ENCODE measurements around the gene DCLK2.

Gene DCLK2

DNA sequence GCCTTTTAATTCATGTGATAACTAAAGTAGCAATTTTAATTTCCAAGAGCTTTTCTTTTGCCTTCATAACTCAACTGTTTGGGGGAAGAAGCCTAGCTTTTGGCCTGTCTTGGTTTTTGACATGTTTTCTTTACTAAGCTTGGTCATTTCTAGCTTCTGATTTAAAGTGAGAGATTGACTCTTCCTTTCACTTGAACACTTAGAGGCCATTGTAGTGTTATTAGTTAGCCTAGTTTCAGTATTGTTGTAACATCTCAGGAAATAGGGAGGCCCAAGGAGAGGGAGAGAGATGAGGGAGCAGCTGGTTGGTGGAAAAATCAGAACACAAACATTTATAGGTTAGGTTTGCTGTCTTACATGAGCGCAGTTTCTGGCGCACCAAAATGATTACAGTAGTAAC, 44.8 kb downstream of the DCLK2 start:
- DNase-seq, result no peak

DNA sequence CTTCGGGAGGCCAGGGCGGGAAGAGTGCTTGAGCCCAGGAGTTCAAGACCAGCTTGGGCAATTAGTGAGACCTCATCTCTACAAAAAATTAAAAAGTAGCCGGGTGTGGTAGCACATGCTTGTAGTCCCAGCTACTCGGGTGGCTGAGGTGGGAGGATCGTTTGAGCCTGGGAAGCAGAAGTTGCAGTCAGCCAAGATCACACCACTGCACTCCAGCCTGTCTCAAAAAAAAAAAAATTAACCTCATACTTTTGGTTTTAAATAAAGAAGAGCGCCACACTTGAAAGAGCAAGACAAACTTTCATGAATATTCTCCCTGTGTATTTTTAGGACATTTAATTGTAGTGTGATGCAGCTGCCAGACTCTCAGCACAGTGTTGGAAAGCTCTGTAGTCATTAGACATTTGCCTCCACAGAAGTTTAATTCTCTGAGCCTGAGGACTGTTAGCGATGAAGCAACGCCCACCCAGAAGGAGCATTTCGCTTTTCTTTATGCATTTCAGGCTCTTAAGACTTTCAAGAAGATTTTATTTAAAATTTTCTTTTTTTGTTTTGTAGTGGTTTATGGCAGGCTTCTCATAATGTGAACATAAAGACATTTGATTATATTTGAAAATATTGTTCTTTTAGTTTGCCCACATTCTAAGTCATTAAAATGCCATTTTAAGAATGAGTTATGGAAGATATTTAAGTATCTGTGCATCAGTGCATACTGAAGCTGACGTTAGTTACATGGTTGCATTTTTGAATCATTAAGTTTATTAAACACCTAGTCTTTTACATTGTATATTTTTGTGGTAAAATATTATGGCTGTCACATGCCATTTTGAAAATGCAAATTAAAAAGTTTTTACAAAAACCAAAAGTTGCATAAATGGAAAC, 45.8 kb downstream of the DCLK2 start:
- DNase-seq, result no peak

DNA sequence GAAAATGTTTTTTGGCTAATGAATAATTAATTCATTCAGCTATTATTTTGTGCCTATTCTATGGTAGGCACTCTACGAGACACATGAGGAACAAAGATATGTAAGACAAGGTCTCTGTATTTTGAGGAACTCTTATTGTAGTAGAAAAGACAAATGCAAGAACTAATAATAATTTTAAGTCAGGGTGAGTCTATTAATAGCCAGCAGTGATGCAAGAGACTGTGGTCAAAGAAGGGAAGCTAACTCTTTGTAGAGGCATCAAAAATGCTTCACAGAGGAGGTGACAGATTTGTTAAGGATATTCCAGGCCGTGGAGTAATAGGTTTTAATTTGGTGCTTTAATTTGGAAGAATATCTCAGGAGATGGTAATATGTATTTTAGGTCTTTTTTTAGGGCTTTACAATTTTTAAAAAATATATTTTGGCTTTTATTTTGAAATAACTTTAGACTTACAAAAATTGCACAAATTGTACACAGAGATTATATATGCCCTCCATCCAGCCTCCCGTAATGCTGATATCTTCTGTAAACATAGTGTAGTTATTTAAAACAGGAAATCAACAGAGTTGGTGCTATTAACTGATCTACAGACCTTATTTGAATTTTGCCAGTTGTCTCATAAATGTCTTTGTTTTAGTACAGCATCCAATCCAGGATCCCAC, 48.1 kb downstream of the DCLK2 start:
- no peak for DNase-seq

DNA sequence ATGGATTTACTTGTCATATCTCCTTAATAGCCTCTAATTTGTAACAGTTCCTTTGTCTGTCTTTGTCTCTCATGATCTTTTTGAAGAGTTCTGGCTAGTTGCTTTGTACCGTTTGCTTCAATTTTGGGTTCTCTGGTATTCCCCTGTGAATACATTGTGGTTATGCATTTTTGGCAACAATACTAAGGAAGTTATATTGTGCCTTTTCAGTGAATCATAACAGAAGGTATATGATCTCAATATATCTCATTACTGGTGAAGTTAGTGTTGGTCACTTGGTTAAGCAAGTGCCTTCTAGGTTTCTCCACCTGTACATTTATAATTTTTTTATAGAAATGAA, 48.6 kb downstream of the DCLK2 start:
- DNase-seq, result no peak

DNA sequence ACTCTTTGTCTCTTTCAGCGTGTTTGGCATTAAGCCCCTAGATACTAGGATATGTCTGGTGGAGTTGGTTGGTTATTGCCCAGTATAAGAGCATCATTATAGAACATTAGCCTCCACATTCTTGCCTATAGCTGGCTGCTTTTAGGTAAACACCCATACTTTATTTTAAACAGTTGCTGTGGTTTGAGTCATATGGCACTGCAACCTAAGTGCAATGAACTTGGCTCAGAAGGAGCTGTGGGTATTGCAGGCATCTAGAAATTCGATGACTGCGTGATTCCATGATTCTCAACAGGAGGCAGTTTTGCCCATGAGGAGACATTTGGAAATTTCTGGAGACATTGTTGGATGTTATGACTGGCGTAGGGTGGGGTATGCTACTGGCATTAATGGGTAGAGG, 49.5 kb downstream of the DCLK2 start:
- no peak for DNase-seq

DNA sequence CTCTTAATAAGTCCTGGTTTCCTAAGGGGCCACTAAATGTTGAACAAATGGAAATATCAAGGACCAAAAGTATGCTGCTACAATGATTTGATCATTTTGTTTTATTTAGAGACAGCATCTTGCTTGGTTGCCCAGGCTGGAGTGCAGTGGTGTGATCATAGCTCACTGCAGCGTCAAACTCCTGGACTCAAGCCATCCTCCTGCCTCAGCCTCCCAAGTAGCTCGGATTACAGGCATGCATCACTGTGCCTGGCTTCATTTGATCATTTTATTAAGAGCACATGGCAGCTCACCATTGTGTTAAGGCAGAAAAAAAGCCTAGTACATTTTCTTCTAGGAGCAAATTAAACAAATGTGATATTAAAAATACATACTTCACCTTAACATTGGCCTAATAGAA, 52.7 kb downstream of the DCLK2 start:
- no peak for DNase-seq

DNA sequence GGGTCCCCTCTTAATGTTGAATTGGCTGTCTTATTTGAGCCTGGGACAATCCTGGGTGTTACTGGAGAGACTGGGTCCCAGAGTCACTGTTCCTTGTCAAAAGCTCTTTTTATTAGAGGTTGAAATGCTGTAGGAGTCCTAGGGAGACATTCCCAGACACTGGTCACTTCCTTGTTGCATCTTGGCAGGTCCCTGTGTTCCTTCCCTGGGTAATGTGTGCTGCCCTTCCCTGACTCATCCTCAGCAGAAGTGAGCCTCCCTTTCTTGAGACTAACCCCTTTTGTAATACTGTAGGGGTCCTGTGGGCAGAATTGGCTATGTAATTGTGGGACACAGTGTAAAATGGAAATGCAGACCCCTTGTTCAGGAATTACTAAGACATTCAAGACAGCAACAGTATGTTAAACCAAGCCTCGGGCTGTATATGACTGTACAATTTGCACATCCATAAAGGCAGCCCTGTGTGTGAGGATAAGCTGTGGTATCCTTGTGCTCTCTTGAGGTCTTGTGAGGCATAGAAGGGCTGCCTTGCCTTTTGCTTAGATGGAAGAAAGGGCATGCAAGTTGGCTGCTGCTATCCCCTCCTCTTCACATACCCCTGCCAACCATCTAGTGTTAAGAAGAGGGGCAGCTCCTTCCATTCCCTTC, 53.5 kb downstream of the DCLK2 start:
- no peak for DNase-seq

DNA sequence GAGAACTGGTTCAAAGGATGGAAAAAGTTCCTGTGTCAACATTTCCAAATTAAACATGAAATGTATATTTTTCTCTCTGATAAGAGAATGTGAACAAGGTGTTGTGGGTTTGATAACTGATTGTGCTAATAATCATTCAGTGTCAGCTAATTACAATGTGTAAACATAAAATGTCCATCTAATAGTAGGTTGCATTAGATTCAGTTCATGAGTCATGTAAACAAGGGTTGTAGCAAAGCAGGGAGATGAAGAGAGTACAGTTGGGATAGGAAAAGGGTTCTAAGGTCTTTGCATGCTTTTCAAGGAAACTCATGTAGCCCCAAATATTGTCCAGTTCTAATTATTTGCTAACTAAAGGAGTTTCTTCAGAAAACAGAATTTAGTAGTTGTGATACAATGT, 55.4 kb downstream of the DCLK2 start:
- no peak for DNase-seq

DNA sequence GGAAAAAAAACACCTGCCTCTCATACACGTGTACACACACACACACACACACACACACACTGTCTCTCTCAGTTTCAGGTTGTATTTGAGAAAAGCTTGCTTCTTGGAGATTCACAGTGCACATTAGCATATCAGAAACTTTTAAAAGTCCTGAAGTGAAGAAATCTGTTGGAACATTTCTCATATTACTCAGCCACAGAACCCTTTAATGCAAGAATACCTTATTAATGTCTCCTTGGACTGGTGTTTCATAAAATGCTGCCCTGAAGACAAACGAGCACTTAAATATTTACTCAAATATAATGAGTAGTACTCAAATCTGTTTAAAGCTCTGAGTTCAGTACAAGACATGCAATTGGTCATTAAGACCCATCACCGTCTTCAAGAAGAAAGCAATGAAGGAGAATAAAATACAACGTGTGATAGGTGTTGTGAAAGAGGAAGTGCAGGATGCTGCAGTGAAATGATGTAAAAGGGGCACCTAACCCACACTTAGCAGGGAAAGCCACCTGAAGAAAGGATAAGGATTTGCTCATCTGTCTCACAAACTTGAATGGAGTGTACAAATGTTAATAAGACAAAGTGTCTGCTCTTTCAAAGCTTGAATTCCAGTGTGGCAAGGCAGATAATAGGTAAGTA, 57.0 kb downstream of the DCLK2 start:
- DNase-seq, result no peak

DNA sequence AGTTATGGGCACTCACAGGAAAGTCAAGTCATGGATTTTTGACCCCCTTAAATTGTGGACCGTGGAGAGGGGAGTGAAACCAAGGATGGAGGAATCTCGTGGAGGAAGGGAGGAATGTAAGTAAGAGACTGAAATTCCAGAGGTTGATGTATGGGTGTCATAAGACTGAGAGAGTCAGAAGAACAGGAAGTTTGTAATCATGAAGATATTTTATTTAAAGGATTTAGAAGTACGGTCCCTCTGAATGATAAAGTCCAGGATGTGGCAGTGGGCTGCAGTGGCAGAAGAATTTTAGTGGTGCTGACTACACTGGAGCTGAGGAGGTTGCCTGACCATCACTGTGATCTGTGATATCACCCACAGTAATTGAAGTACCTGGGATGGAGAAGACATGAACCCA, 57.8 kb downstream of the DCLK2 start:
- DNase-seq, result no peak

DNA sequence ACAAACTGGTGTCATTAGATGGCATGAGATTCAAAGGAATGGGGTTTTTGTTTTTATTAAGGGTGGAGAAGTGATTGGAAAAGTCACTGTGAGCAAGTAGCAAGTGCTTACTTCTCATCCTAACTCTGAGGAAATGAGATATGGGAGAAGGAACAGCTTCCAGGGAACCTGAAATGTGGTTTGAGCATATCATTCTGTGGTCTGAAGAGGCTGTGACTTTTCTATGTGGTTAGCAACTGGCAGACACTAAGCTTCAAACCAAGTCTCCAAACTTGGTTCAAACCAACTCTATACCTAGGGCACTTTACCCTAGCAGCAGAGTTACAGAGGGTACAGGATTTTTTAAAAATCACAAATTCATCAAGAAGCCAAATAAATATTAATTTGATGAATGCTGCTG, 58.2 kb downstream of the DCLK2 start:
- DNase-seq, result no peak

DNA sequence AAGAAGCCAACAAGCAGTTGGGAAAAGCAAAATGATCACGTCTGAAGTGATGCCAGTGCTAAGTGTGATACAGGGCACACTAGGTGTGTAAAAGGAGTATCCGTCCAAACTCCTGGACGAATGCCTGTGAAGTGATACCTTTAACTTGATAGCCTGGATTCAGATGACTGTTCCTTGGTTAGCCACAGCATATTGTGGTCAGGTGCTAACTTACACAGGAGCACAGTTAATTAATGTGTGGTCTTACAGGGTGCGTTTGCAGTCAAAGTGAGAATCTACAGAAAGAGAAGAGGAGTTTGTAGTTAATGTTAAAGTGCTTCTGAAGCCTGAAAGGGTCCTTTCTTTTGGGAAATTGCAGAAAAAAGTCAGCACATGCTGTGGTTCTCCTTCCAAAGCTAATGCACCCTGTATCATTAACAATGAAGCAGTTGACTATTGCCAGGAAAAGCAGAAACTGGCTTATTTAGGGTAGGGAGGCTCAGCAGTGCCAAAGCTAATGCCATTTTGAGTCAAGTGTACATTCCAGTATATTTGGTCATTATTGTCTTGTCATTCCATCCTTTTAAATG, 61.1 kb downstream of the DCLK2 start:
- no peak for DNase-seq

DNA sequence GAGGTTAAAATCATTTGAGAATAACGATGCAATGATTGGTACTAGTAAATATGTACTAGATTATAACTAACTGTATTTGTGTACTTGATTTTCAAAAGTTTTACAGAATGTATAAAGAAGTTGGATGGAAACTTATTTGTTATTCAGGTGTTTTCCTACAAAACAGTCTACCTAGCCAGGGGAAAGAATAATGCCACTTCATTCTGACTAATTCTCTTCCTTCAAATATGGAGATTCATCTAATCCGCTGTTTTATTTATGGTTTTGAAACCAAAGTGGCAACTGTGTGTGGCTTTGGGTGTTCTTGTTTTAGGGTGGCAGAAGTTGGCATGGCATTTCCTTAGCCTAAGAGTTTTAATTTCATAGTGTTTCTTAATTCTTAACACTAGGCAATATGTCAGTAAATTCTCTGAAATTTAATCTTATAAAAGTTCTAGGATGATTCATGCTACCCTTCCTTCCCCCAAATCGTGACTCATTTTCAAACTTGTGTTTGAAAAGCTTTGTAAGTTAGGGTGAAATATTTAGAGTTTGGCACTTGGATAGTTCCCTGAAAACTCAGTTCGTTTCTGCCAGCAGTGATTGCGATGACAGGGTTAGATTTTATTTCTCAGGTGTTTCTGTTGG, 62.6 kb downstream of the DCLK2 start:
- no peak for DNase-seq

DNA sequence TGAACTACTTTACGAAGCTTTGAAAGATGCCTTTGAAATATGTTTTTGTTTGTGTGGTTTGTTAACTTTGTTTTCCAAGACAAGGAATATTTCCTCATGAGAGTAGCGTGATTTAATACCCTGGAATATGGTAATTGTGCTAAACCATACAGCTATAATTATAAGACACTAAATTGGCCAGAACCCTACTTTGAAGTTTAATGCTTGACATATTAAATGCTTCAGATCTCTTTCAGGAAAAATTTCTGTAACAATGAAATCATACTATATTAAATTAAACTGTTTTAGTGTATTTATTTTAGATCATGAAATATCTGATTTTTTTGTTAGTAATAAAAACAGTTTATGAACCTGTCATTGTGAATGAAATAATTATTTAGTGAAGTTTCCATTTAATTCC, 63.5 kb downstream of the DCLK2 start:
- no peak for DNase-seq

DNA sequence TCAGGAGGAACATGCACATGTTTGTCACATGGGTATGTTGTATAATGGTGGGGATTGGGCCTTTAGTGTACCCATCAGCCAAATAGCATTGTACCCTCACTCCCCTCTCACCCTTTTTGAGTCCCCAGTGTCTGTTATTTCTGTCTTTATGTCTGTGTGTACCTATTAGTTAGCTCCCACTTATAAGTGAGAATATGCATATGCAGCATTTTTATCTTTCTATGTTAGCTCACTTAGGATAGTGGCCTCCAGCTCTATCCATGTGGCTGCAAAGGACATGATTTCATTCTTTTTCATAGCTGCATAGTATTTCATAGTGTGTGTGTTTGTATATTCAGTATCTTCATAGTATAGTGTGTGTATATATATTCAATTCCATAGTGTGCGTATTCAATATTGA, 64.6 kb downstream of the DCLK2 start:
- no peak for DNase-seq

DNA sequence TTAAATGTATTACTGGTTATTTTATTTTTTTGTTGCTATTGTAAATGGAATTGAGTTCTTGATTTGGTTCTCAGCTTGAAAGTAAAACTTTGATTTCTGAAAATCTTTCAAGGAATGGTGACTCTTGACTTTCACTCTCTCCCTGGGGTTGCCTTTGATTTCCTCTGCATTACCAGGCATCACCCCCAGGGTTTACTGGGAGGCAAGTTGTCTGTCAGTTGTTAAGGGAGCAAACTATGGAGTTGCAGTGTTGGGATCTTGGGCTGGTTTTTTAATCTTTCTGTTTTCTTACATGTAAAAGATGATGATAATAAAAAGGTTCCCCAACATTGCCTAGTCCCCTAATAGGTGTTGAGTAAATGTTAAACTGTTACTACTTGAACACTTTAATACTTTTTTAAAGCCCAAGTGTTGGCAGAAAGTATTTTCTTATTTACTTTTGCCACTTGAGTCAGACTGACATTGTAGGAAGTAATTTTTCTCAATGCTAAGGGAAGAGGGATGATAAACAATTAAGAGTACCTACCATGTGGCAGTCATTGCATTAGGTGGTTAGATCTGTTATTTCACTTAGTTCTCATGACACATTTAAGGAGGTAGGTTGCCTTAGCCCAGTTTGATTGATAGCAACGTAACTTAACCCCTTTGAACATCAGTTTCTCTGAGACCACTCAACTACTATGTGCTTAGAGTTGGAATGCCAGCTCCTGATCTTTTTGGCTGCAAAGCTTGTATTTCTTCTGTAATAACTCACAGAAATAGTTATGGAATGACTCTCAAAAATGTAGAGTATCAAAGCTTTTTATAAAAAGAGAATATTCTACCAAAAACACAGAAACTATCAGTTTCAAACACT, 67.1 kb downstream of the DCLK2 start:
- DNase-seq, result no peak

DNA sequence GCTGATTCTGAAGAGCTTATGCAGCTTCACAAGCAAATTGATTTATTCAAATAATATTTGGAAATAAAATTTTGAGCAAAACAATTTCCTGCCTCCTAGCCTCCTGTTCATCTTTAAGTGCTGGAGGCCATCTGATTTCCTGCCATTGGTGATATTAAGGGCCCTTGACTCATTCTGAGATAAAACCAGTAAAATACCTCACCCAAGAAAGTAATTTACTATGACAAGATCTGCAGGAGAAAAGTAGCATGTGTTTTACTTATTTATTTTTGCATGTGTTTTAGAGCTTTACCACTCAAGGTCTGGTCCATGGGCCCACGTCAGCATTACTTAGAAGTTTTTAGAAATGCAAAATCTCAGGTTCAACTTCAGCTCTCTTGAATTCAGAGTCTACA, 67.7 kb downstream of the DCLK2 start:
- DNase-seq, result no peak

DNA sequence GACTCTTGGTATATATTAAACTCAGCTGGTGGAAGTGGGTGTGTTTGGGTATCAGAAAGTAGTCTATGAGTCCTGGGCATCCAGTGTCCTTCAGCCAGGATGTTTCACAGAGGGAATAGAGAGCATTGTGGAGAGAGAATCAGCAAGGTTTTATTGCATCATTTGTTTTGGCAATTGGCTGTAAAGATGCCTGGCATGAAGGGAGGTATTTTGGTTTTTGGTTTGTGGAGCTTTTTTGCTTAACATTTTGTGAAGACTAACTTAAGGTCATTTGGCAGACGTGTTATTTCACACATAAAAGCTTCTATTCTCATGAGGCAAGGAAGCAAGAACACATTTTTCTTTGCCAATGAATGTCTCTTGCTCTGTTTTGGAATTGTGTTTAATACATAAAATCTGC, 71.1 kb downstream of the DCLK2 start:
- no peak for DNase-seq

DNA sequence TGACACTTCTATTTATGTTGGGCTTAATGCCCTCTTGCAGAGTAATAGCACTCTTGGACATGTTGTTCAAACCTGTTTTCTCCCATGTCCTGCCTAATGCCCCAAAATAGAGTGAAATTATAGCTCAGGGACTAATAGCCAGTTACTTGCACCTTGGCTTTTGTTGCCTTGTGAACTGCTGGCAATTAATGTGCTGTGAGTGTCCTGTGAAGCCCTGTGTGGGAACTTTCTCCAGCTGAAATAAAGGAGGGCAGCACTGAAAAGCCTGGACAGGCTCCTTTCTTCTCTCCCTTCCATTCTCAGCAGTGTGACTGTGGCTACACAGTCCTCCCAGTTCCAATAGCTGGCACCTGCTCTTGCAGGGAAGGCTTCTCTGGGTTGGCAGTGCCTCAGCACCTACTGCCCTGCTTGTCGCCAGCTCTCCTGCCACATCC, 72.4 kb downstream of the DCLK2 start:
- no peak for DNase-seq

DNA sequence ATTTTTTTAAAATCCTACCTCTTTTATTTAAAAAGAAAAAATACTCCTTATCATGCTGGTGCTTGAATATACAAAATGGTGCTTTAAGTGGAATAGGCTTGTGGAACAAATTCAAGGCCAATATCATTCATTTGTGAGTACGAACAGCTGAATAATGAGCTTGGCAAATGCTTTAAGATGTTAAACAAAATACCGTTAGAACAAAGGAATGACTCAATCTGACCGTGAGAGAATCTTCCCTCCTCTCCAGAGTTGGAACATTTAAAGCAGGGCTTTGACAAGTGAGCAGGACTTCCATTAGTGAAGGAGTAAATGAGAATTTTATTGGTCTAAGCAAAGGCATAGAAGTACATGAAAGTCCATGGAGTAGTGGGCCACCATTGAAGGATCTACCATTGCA, 74.5 kb downstream of the DCLK2 start:
- DNase-seq, result no peak

DNA sequence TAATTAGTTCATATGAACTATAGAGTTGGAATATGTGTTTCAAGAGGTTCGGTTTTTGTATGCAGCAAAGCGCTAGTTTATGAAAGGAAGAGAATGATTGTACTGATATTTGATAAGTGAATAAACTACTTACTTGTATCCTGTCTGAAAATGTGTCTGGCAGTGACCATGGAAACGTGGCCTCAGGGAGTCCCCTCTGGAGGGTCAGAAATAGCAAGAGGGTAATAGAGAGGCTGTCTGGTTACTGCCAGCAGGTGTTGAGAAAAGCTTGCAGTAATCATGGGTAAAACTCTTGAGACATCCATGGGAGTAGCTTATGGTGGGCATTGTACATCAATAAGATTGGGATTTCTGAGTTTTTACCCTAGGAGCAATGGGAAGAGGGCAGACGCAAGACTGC, 77.1 kb downstream of the DCLK2 start:
- no peak for DNase-seq

DNA sequence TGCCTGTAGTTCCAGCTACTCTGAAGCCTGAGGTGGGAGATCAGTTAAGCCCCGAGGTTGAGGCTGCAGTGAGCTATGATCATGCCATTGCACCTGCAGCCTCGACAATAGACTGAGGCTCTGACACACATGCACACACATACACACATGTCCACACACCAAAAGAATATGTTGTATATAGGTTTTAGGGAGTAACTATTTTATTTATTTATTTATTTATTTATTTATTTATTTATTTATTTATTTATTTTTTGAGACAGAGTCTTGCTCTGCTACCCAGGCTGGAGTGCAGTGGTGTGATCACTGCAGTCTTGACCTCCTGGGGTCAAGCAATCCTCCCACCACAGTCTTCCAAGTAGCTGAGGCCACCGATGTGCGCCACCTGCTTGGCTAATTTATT, 78.3 kb downstream of the DCLK2 start:
- DNase-seq, result no peak
